Adrenal gland (tissue), 12 donors: Measurements from ENCODE around the gene PLA2G4E. TPM values are rescaled to one million over a fixed set of nuclear protein-coding genes. Genes with fewer than 3 reads are reported as not detected.
A peak's percentile ranks its signal among the peaks of the same experiment; 100 is the strongest.

Experiments
- DNase-seq, 7 donors: peaks; one replicate each; pipeline ENCODE4 v3.0.0-alpha.2; 2019 to 2020
- H3K27ac ChIP-seq, 5 donors: fragments of 200-600 bp; sonication (generic) in 4 of 5; 1 replicate in 3 of 5; 2 replicates in 2 of 5; pipeline versions ENCODE4 v1.5.1 to v1.8.0; 2016 to 2020; ENCODE audit warnings: mild to moderate bottlenecking in 1 of 5
- H3K27me3 ChIP-seq: fragments of 200-600 bp; 2 replicates; pipeline ENCODE4 v1.8.0; 2021
- H3K36me3 ChIP-seq, 2 donors: fragments of 200-600 bp; replicated peaks in 1 of 2; 1 replicate in 1 of 2; 2 replicates in 1 of 2; pipeline versions ENCODE4 v1.5.1 to v1.8.0; 2018 to 2022
- H3K4me1 ChIP-seq, 2 donors: fragments of 200-600 bp; replicated peaks in 1 of 2; 1 replicate in 1 of 2; 2 replicates in 1 of 2; pipeline versions ENCODE4 v1.5.1 to v1.8.0; 2018 to 2021
- H3K4me3 ChIP-seq, 4 donors: fragments of 200-600 bp; sonication (generic) in 3 of 4; one replicate each; pipeline ENCODE4 v1.5.1; 2016 to 2018
- H3K9me3 ChIP-seq, 3 donors: fragments of 200-600 bp; sonication (generic) in 1 of 3; replicated peaks in 1 of 3; 1 replicate in 2 of 3; 2 replicates in 1 of 3; pipeline versions ENCODE4 v1.5.1 to v1.8.0; 2016 to 2021
- CTCF ChIP-seq, 6 experiments: fragments of 450-650 bp in 4 of 6; fragments of 200-600 bp in 2 of 6; sonication (generic) in 1 of 6; IDR thresholded peaks; 1 replicate in 5 of 6; 2 replicates in 1 of 6; pipeline versions ENCODE4 v1.5.1 to v1.8.0; 2016 to 2021; ENCODE audit warnings: antibody characterized with exemption in 6 of 6, mild to moderate bottlenecking in 2 of 6, moderate library complexity in 1 of 6
- POLR2A ChIP-seq, 2 donors: fragments of 450-650 bp; IDR thresholded peaks; one replicate each; pipeline ENCODE4 v1.6.1; 2017; ENCODE audit warnings: antibody characterized with exemption in 2 of 2, mild to moderate bottlenecking in 2 of 2, moderate library complexity in 1 of 2
- WGBS, 4 donors: extraction: QIAGEN DNeasy Blood & Tissue Kit in 2 of 4; methylation state at CpG; one replicate each; pipeline versions ENCODE4 v1.1.5 to v1.1.7; 2013 to 2017; 5-methylcytosine and 5-hydroxymethylcytosine counted together
- intact Hi-C, 2 donors: fragments of 100-400 bp; cut with DNase I; formaldehyde crosslinking; loops; one replicate each; pipeline versions ENCODE4 v1.14.1 to v1.15.0; 2022 to 2023
- polyA plus RNA-seq, 3 donors: library from polyadenylated mRNA; stranded (reverse); fragments of 200-250 nt in 2 of 3; fragments of 350-450 nt in 1 of 3; fragmentation: Illumina TruSeq in 1 of 3; extraction: RNeasy Lipid Tissue Mini Kit (QIAGEN cat#74804) in 1 of 3; gene quantifications; one replicate each; pipeline ENCODE4 v1.2.3, GENCODE V29; 2013 to 2014
- total RNA-seq, 9 donors: library from RNA; depleted of rRNA in 4 of 9; stranded (reverse); fragments of >200 nt in 4 of 9; fragments of 120-200 nt in 1 of 9; fragmentation: NEBNext Ultra II Directional in 1 of 9; extraction: Animal tissue kit (Norgen Biotek cat#: 25700) in 1 of 9; gene quantifications; one replicate each; pipeline versions ENCODE4 v1.1.0 to v1.2.4, GENCODE V29; 2013 to 2023
- donor health status: healthy with polysubstance abuse.
- donor health status: Bipolar disorder and iron deficiency.
- donor health status: DM: yes; HTN: yes; CAD: no.
- donor health status: DM: no; HTN: no; CAD: no.
- donor health status: DM: no; HTN: no; CAD: no.
- donor health status: DM: yes; HTN: yes; CAD: no.

The PLA2G4E gene
- total and polyA plus RNA-seq, 12 donors, result 0.03 to 1.1 (median 0.23) TPM; not detected in 8

- WGBS, 4 donors, result 77 to 84% (median 81%) methylated on average over 4 of the region's 4 CpGs
- TF ChIP-seq POLR2A (IDR thresholded peaks at IDR 0.05) (no peak), CTCF (IDR thresholded peaks at IDR 0.05) (no peak)
- intact Hi-C loops, result no loop called here
Measured at GRCh38 chr15:41968701-41969100, 52.1 kb downstream of the PLA2G4E start.

GRCh38 chr15:41967506-41968206, 53.2 kb downstream of the PLA2G4E start:
- Histone ChIP-seq H3K27ac (peak overlapping the region in 3 of 5 donors; percentile 6 to 30 (median 8)), H3K4me3 (no peak overlapping the region), H3K36me3 (no peaks in the 10 kb centered on the region), H3K4me1 (peaks cover 0 to 17% of the 10 kb centered on the region in 2 donors), H3K9me3 (no peaks in the 10 kb centered on the region), H3K27me3 (no peaks in the 10 kb centered on the region)
- 54 to 72% (median 68%) methylated on average over 4 of the region's 4 CpGs for WGBS, 4 donors
- TF ChIP-seq POLR2A (IDR thresholded peaks at IDR 0.05), result no peak
- no peak for TF ChIP-seq CTCF (IDR thresholded peaks at IDR 0.05)
- peak in 5 of 7 donors; percentile 40 to 65 (median 45) for DNase-seq
- intact Hi-C loops, result no loop called here

More at GRCh38 chr15:41968701-41969100, 52.1 kb downstream of the PLA2G4E start:
- no peaks in the 10 kb centered on the region for H3K9me3 ChIP-seq
- H3K4me3 ChIP-seq, result no peak overlapping the region
- peak overlapping the region in 2 of 5 donors; percentile 30 to 38 for H3K27ac ChIP-seq
- H3K36me3 ChIP-seq, result no peaks in the 10 kb centered on the region
- DNase-seq, result peak in 2 of 7 donors; percentile 3 to 4
- peaks cover 0 to 22% of the 10 kb centered on the region in 2 donors for H3K4me1 ChIP-seq
- no peaks in the 10 kb centered on the region for H3K27me3 ChIP-seq

DNA sequence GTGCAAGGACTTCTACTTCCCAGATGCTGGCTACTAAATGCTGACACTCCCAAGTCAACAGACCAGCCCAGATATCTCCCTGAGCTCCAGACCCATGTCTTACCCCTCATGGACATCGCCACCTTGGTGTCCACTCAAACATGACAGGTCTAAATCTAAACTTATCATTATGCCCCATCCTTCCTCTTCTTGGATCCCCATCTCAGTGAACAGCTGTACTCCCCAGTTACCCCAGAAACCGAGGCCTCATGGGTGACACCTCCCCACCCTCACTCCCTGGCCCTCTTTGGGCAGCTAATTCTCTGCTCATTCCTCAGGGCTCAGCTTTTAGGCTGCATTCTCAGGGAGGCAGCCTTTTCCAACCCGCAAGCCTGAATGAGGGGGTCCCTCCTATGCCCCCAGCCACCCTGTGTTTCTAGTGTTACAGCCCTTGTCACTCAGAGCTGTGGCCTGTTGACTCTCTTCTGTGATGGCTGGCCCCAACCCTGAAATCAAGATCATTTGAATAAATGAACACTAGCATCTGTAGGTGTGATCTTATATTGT, 53.8 kb downstream of the PLA2G4E start:
- Histone ChIP-seq H3K4me1 (peaks cover 0 to 17% of the 10 kb centered on the region in 2 donors), H3K9me3 (no peaks in the 10 kb centered on the region), H3K27ac (peak overlapping the region in 1 of 5 donors; percentile 49), H3K27me3 (no peaks in the 10 kb centered on the region), H3K4me3 (no peak overlapping the region), H3K36me3 (no peaks in the 10 kb centered on the region)
- TF ChIP-seq POLR2A (IDR thresholded peaks at IDR 0.05) (no peak), CTCF (IDR thresholded peaks at IDR 0.05) (no peak)
- DNase-seq, result peak in 3 of 7 donors; percentile 10 to 34 (median 11)
- WGBS, 4 donors, result 83 to 100% (median 90%) methylated on average over 3 of the region's 3 CpGs
- intact Hi-C loops, result no loop called here

DNA sequence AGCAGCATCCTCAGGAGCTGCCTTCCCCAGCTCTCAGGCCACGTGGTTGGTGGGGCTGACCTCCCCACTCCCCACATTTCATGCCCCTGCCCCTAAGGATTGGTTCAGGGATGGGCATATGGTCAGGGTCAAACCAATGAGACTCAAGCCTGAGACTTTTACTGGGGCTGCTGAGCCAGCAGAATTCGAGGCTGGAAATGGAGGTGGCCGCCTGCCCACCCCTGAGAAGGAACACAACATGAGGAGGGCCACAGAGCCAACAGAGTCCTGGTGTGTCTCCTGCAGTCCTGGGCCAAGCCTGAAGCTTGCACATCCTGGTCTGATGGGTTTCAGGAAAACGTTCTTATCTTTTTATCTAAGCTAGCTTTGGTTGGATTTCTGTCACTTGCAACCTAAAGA, 54.4 kb downstream of the PLA2G4E start:
- H3K36me3 ChIP-seq, result no peaks in the 10 kb centered on the region
- peak in 2 of 7 donors; percentile 8 to 40 for DNase-seq
- H3K9me3 ChIP-seq, result no peaks in the 10 kb centered on the region
- peaks cover 0 to 21% of the 10 kb centered on the region in 2 donors for H3K4me1 ChIP-seq
- TF ChIP-seq POLR2A (IDR thresholded peaks at IDR 0.05) (no peak), CTCF (IDR thresholded peaks at IDR 0.05) (no peak)
- no peak overlapping the region for H3K4me3 ChIP-seq
- no peaks in the 10 kb centered on the region for H3K27me3 ChIP-seq
- H3K27ac ChIP-seq, result peak overlapping the region in 1 of 5 donors; percentile 49
- intact Hi-C loops, result no loop called here
- 63 to 82% (median 74%) methylated on average over 2 to 4 of the region's 4 CpGs for WGBS, 4 donors
